Measurements from ENCODE around the gene TMEM163. TPM values are rescaled to one million over a fixed set of nuclear protein-coding genes. Genes with fewer than 3 reads are reported as not detected.

Gene TMEM163
- total RNA-seq, 1 donor from 2014 or later, result 0.95 TPM

DNA sequence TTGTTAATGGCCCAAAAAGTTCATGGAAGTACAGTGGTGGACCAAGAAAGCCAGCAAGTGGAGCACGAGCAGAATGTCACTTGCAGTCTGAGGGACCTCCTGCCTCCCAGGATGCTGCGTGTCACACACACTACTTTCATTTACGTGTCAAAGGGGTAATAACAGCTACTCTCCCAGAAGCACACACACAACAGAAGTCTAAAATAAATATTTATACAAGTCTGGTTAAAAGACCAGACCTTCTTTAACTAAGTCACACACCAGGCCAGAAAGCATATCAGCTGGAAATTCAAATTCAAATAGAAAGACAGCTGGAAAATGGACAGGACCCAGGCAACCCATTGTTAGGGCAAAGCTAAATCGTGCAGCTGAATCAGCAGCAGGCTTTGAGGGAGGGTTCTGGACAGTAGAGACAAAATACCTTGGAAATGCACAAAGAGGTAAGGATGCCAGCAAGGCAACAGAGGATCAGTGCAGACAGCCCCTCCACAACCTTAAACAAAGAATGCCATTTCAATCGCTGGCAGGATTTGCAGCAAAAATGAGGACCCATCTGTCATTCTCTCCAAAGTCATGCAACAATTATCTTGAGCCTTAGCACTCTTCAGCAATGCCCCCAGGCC lies 160.5 kb downstream of the TMEM163 start:
- Histone ChIP-seq H3K4me3 (no peak overlapping the region), H3K27me3 (no peaks in the 10 kb centered on the region), H3K4me1 (no peaks in the 10 kb centered on the region), H3K9me3 (ENCODE audit: low read depth) (no peaks in the 10 kb centered on the region), H3K4me2 (no peak overlapping the region), H3F3A (ENCODE audit: low read depth) (no peaks in the 10 kb centered on the region), H3K9ac (no peak overlapping the region), H3K27ac (no peak overlapping the region), H3K36me3 (no peaks in the 10 kb centered on the region), H4K20me1 (ENCODE audit: low read depth) (no peaks in the 10 kb centered on the region), H2AFZ (replicated peaks) (no peak overlapping the region), H3K79me2 (ENCODE audit: low read depth) (no peaks in the 10 kb centered on the region)
- TF ChIP-seq EZH2 (IDR thresholded peaks at IDR 0.05), result no peak
- no peak for TF ChIP-seq EZH2phosphoT487 (IDR thresholded peaks at IDR 0.05)
- TF ChIP-seq, protein P1, sequence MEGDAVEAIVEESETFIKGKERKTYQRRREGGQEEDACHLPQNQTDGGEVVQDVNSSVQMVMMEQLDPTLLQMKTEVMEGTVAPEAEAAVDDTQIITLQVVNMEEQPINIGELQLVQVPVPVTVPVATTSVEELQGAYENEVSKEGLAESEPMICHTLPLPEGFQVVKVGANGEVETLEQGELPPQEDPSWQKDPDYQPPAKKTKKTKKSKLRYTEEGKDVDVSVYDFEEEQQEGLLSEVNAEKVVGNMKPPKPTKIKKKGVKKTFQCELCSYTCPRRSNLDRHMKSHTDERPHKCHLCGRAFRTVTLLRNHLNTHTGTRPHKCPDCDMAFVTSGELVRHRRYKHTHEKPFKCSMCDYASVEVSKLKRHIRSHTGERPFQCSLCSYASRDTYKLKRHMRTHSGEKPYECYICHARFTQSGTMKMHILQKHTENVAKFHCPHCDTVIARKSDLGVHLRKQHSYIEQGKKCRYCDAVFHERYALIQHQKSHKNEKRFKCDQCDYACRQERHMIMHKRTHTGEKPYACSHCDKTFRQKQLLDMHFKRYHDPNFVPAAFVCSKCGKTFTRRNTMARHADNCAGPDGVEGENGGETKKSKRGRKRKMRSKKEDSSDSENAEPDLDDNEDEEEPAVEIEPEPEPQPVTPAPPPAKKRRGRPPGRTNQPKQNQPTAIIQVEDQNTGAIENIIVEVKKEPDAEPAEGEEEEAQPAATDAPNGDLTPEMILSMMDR (IDR thresholded peaks at IDR 0.05), result no peak
- no peaks in the 10 kb centered on the region for H3K9me3 Mint-ChIP-seq
- peaks cover 3% of the 10 kb centered on the region for H3K27me3 Mint-ChIP-seq (ENCODE audit: insufficient read depth, low read depth)
- no peaks in the 10 kb centered on the region for H3K36me3 Mint-ChIP-seq
- H3K27ac Mint-ChIP-seq, result no peak overlapping the region
- H3K4me3 Mint-ChIP-seq, result no peak overlapping the region
- DNase-seq (ENCODE audit: low spot score), result no peak
- H3K4me1 Mint-ChIP-seq, result peaks cover 10% of the 10 kb centered on the region

DNA sequence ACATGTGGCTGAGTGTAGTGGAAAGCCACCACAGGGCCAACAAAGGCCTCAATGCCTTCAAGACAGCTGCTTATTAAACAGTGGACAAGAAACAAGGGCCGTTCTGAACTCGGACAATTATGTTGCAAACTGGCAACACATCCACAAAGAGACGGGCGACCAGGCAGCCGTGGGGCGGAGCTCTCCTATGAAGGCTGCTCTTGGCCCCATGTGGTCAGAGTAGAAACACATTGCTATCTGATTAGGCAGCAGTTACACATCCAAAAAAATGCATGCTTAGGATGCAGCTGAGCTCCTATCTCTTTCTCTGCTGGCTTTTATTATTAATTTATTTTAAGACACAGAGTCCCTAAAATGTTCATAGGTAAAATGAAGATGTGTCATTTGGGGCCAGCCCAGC lies 163.4 kb downstream of the TMEM163 start:
- H4K20me1 ChIP-seq (ENCODE audit: low read depth), result no peaks in the 10 kb centered on the region
- no peak overlapping the region for H3K4me2 ChIP-seq
- H3K4me1 ChIP-seq, result no peaks in the 10 kb centered on the region
- H3K4me3 ChIP-seq, result no peak overlapping the region
- no peaks in the 10 kb centered on the region for H3K79me2 ChIP-seq (ENCODE audit: low read depth)
- no peaks in the 10 kb centered on the region for H3F3A ChIP-seq (ENCODE audit: low read depth)
- H3K4me3 Mint-ChIP-seq, result no peak overlapping the region
- TF ChIP-seq, protein P1 (IDR thresholded peaks at IDR 0.05), result no peak
- no peak for TF ChIP-seq EZH2 (IDR thresholded peaks at IDR 0.05)
- TF ChIP-seq EZH2phosphoT487 (IDR thresholded peaks at IDR 0.05), result no peak
- H3K9ac ChIP-seq, result no peak overlapping the region
- no peak overlapping the region for H3K27ac ChIP-seq
- no peaks in the 10 kb centered on the region for H3K9me3 Mint-ChIP-seq
- no peak overlapping the region for H2AFZ ChIP-seq (replicated peaks)
- no peak for DNase-seq (ENCODE audit: low spot score)
- H3K4me1 Mint-ChIP-seq, result peaks cover 10% of the 10 kb centered on the region
- no peak overlapping the region for H3K27ac Mint-ChIP-seq
- H3K27me3 Mint-ChIP-seq (ENCODE audit: insufficient read depth, low read depth), result peaks cover 3% of the 10 kb centered on the region
- no peaks in the 10 kb centered on the region for H3K9me3 ChIP-seq (ENCODE audit: low read depth)
- no peaks in the 10 kb centered on the region for H3K27me3 ChIP-seq
- H3K36me3 ChIP-seq, result no peaks in the 10 kb centered on the region
- H3K36me3 Mint-ChIP-seq, result no peaks in the 10 kb centered on the region

GRCh38 chr2:134553657-134554056 lies 165.1 kb downstream of the TMEM163 start:
- no peaks in the 10 kb centered on the region for H3K9me3 Mint-ChIP-seq
- TF ChIP-seq EZH2phosphoT487 (IDR thresholded peaks at IDR 0.05) (no peak), EZH2 (IDR thresholded peaks at IDR 0.05) (no peak)
- TF ChIP-seq, protein P1 (IDR thresholded peaks at IDR 0.05), result no peak
- Histone ChIP-seq H3F3A (ENCODE audit: low read depth) (no peaks in the 10 kb centered on the region), H3K27me3 (no peaks in the 10 kb centered on the region), H3K9me3 (ENCODE audit: low read depth) (no peaks in the 10 kb centered on the region), H2AFZ (replicated peaks) (no peak overlapping the region), H3K4me1 (no peaks in the 10 kb centered on the region), H4K20me1 (ENCODE audit: low read depth) (no peaks in the 10 kb centered on the region), H3K4me2 (no peak overlapping the region), H3K27ac (no peak overlapping the region), H3K4me3 (no peak overlapping the region), H3K79me2 (ENCODE audit: low read depth) (no peaks in the 10 kb centered on the region), H3K9ac (no peak overlapping the region), H3K36me3 (no peaks in the 10 kb centered on the region)
- no peak overlapping the region for H3K4me3 Mint-ChIP-seq
- no peak overlapping the region for H3K27ac Mint-ChIP-seq
- DNase-seq (ENCODE audit: low spot score), result no peak
- H3K27me3 Mint-ChIP-seq (ENCODE audit: insufficient read depth, low read depth), result peaks cover 3% of the 10 kb centered on the region
- H3K4me1 Mint-ChIP-seq, result peaks cover 7% of the 10 kb centered on the region
- H3K36me3 Mint-ChIP-seq, result no peaks in the 10 kb centered on the region

Data from neural progenitor cell (in vitro differentiated cells).